Kidney glomerular epithelial cell (primary cell): ENCODE measurements around the gene CD163L1.
A peak's percentile ranks its signal among the peaks of the same experiment; 100 is the strongest.
"Not testable (repeated sequence)": the region's sequence is repeated elsewhere in the genome, so short reads cannot be mapped to it uniquely, and the experiment has no call there.

Source experiments
- DNase-seq: peaks from one replicate; lab custom pipeline; 2025; lab: John Stamatoyannopoulos, UW

CD163L1 gene

GRCh38 chr12:7444076-7444475, at the start of gene CD163L1:
Gene CD163L1, minus strand, starts transcription at chr12:7444153. Its CDS starts 26 bp downstream, at chr12:7444127.
- no peak for DNase-seq

GRCh38 chr12:7493006-7493405, 49.1 kb upstream of the CD163L1 start:
- DNase-seq: no peak

GRCh38 chr12:7486512-7486911, 42.6 kb upstream of the CD163L1 start:
- DNase-seq: no peak

GRCh38 chr12:7485095-7485494, 41.1 kb upstream of the CD163L1 start:
- DNase-seq: no peak

- DNase-seq: no peak
Measured at GRCh38 chr12:7483343-7483742, 39.4 kb upstream of the CD163L1 start.

- DNase-seq: no peak
Measured at GRCh38 chr12:7479771-7480170, 35.8 kb upstream of the CD163L1 start.

- no peak for DNase-seq
Measured at GRCh38 chr12:7472060-7472459, 28.1 kb upstream of the CD163L1 start.

- peak; percentile 40 for DNase-seq
Measured at GRCh38 chr12:7460375-7461259, 16.7 kb upstream of the CD163L1 start.

GRCh38 chr12:7459973-7460372, 16.0 kb upstream of the CD163L1 start:
- no peak for DNase-seq

- DNase-seq: no peak
Measured at GRCh38 chr12:7451756-7452155, 7.8 kb upstream of the CD163L1 start.

- no peak for DNase-seq
Measured at GRCh38 chr12:7450667-7451066, 6.7 kb upstream of the CD163L1 start.

- no peak for DNase-seq
Measured at GRCh38 chr12:7448099-7448498, 4.1 kb upstream of the CD163L1 start.

GRCh38 chr12:7444537-7444936, 584 bp upstream of the CD163L1 start:
- DNase-seq: no peak

GRCh38 chr12:7441216-7441615, 2.7 kb downstream of the CD163L1 start:
- DNase-seq: no peak

GRCh38 chr12:7439579-7440505, 4.1 kb downstream of the CD163L1 start:
- DNase-seq: no peak

GRCh38 chr12:7438291-7438995, 5.5 kb downstream of the CD163L1 start:
- not testable (repeated sequence) for DNase-seq

GRCh38 chr12:7437494-7437893, 6.5 kb downstream of the CD163L1 start:
- not testable (repeated sequence) for DNase-seq

GRCh38 chr12:7434670-7435069, 9.3 kb downstream of the CD163L1 start:
- no peak for DNase-seq

- no peak for DNase-seq
Measured at GRCh38 chr12:7433276-7433822, 10.6 kb downstream of the CD163L1 start.

GRCh38 chr12:7431993-7432685, 11.8 kb downstream of the CD163L1 start:
- DNase-seq: no peak

- no peak for DNase-seq
Measured at GRCh38 chr12:7411343-7411742, 32.6 kb downstream of the CD163L1 start.
